ENCODE measurements around the gene LRP6.

- TF ChIP-seq CTCF (IDR thresholded peaks at IDR 0.05; ENCODE audit: low read depth, low read length, poor library complexity, severe bottlenecking) = no peak
- no peak for TF ChIP-seq EZH2phosphoT487 (IDR thresholded peaks at IDR 0.05; ENCODE audit: borderline replicate concordance, low read length)
These were observed 17.4 kb downstream of the LRP6 start for GRCh38 chr12:12249216-12250050.
